Fibroblast of the aortic adventitia (primary cell): ENCODE data around the gene STT3B. TPM values are rescaled to one million over a fixed set of nuclear protein-coding genes. Genes with fewer than 3 reads are reported as not detected.
A peak's percentile ranks its signal among the peaks of the same experiment; 100 is the strongest.

Source experiments
- DNase-seq: peaks from one replicate; pipeline ENCODE4 v3.0.0-alpha.2; 2010; ENCODE audit warnings: low read depth
- H3K4me3 ChIP-seq: 2 replicates; pipeline ENCODE4 v1.5.1; 2011; ENCODE audit warnings: low read depth, mild to moderate bottlenecking, control low read depth, low read length, moderate library complexity
- CTCF ChIP-seq: IDR thresholded peaks from 2 replicates; pipeline ENCODE4 v1.5.1; 2011; ENCODE audit warnings: mild to moderate bottlenecking, low read length, control low read depth, inconsistent platforms; ENCODE audit not compliant: insufficient read depth
- total RNA-seq: library from RNA; depleted of rRNA; stranded (reverse); fragments of >200 nt; gene quantifications from 2 replicates; pipeline ENCODE4 v1.2.3, GENCODE V29; 2012; ENCODE audit warnings: low replicate concordance

Gene STT3B
- total RNA-seq, 1 donor: 151 TPM

- no peak for DNase-seq
- TF ChIP-seq CTCF: no peak
- H3K4me3 ChIP-seq: no peak overlapping the region
Measured at GRCh38 chr3:31620656-31621055, 87.9 kb downstream of the STT3B start.

GRCh38 chr3:31621314-31621713 lies 88.6 kb downstream of the STT3B start:
- TF ChIP-seq CTCF: no peak
- no peak overlapping the region for H3K4me3 ChIP-seq
- DNase-seq: no peak

GRCh38 chr3:31622636-31623288 lies 90.0 kb downstream of the STT3B start:
- DNase-seq: no peak
- H3K4me3 ChIP-seq: no peak overlapping the region
- TF ChIP-seq CTCF: no peak

GRCh38 chr3:31624083-31624709 lies 91.5 kb downstream of the STT3B start:
- DNase-seq: no peak
- TF ChIP-seq CTCF: no peak
- H3K4me3 ChIP-seq: no peak overlapping the region

- no peak overlapping the region for H3K4me3 ChIP-seq
- DNase-seq: no peak
- TF ChIP-seq CTCF: no peak
Measured at GRCh38 chr3:31625358-31625757, 92.6 kb downstream of the STT3B start.

- no peak for DNase-seq
- H3K4me3 ChIP-seq: no peak overlapping the region
- no peak for TF ChIP-seq CTCF
Measured at GRCh38 chr3:31629054-31629453, 96.3 kb downstream of the STT3B start.

GRCh38 chr3:31634476-31634875 lies 101.8 kb downstream of the STT3B start:
- DNase-seq: peak; percentile 66
- H3K4me3 ChIP-seq: no peak overlapping the region
- no peak for TF ChIP-seq CTCF
